ENCODE measurements around the gene SERPINB6. TPM values are rescaled to one million over a fixed set of nuclear protein-coding genes. Genes with fewer than 3 reads are reported as not detected.
"Not testable (repeated sequence)": the region's sequence is repeated elsewhere in the genome, so short reads cannot be mapped to it uniquely, and the experiment has no call there.

SERPINB6 gene
- total RNA-seq, 1 donor from 2014 or later = 14.0 TPM

- no peak for DNase-seq
- H3K9me3 Mint-ChIP-seq (ENCODE audit: unreplicated experiment) = peaks cover 21% of the 10 kb centered on the region
- peaks cover 47% of the 10 kb centered on the region for H3K36me3 Mint-ChIP-seq (ENCODE audit: unreplicated experiment)
- no peak overlapping the region for H3K27ac Mint-ChIP-seq (ENCODE audit: unreplicated experiment)
- no peak overlapping the region for H3K4me3 Mint-ChIP-seq (ENCODE audit: unreplicated experiment)
- TF ChIP-seq, protein P1, sequence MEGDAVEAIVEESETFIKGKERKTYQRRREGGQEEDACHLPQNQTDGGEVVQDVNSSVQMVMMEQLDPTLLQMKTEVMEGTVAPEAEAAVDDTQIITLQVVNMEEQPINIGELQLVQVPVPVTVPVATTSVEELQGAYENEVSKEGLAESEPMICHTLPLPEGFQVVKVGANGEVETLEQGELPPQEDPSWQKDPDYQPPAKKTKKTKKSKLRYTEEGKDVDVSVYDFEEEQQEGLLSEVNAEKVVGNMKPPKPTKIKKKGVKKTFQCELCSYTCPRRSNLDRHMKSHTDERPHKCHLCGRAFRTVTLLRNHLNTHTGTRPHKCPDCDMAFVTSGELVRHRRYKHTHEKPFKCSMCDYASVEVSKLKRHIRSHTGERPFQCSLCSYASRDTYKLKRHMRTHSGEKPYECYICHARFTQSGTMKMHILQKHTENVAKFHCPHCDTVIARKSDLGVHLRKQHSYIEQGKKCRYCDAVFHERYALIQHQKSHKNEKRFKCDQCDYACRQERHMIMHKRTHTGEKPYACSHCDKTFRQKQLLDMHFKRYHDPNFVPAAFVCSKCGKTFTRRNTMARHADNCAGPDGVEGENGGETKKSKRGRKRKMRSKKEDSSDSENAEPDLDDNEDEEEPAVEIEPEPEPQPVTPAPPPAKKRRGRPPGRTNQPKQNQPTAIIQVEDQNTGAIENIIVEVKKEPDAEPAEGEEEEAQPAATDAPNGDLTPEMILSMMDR (IDR thresholded peaks at IDR 0.05; ENCODE audit: partially characterized antibody, unreplicated experiment) = no peak
- H3K27me3 Mint-ChIP-seq (ENCODE audit: unreplicated experiment) = peaks cover 5% of the 10 kb centered on the region
- H3K4me1 Mint-ChIP-seq (ENCODE audit: low read depth, unreplicated experiment) = peaks cover 7% of the 10 kb centered on the region
These were observed 40.2 kb upstream of the SERPINB6 start for GRCh38 chr6:3011592-3011991.

DNA sequence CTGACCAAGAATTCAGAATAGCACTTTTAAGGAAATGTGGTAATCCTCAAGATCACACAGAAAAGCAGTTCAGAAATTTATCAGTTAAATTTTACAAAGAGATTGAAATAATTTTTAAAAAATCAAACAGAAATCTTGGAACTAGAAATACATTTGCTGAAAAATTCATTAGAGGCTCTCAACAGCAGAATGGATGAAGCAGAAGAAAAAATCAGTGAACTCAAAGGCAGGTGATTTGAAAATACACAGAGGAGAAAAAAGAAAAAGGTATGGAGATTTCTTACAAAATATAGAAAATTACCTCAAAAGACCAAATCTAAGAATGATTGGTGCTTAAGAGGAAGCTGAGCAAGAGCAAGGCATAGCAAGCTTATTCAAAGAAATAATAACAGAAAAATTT is 39.8 kb upstream of the SERPINB6 start:
- Mint-ChIP-seq H3K36me3 (ENCODE audit: unreplicated experiment) (peaks cover 48% of the 10 kb centered on the region), H3K9me3 (ENCODE audit: unreplicated experiment) (peaks cover 21% of the 10 kb centered on the region), H3K4me1 (ENCODE audit: low read depth, unreplicated experiment) (peaks cover 7% of the 10 kb centered on the region), H3K4me3 (ENCODE audit: unreplicated experiment) (no peak overlapping the region), H3K27me3 (ENCODE audit: unreplicated experiment) (peaks cover 5% of the 10 kb centered on the region), H3K27ac (ENCODE audit: unreplicated experiment) (no peak overlapping the region)
- DNase-seq = no peak
- TF ChIP-seq, protein P1 (IDR thresholded peaks at IDR 0.05; ENCODE audit: partially characterized antibody, unreplicated experiment) = no peak

GRCh38 chr6:3009930-3010329 is 38.6 kb upstream of the SERPINB6 start:
- no peak overlapping the region for H3K27ac Mint-ChIP-seq (ENCODE audit: unreplicated experiment)
- peaks cover 7% of the 10 kb centered on the region for H3K4me1 Mint-ChIP-seq (ENCODE audit: low read depth, unreplicated experiment)
- DNase-seq = no peak
- TF ChIP-seq, protein P1 (IDR thresholded peaks at IDR 0.05; ENCODE audit: partially characterized antibody, unreplicated experiment) = no peak
- peaks cover 44% of the 10 kb centered on the region for H3K36me3 Mint-ChIP-seq (ENCODE audit: unreplicated experiment)
- H3K27me3 Mint-ChIP-seq (ENCODE audit: unreplicated experiment) = peaks cover 1% of the 10 kb centered on the region
- H3K4me3 Mint-ChIP-seq (ENCODE audit: unreplicated experiment) = no peak overlapping the region
- peaks cover 16% of the 10 kb centered on the region for H3K9me3 Mint-ChIP-seq (ENCODE audit: unreplicated experiment)

DNA sequence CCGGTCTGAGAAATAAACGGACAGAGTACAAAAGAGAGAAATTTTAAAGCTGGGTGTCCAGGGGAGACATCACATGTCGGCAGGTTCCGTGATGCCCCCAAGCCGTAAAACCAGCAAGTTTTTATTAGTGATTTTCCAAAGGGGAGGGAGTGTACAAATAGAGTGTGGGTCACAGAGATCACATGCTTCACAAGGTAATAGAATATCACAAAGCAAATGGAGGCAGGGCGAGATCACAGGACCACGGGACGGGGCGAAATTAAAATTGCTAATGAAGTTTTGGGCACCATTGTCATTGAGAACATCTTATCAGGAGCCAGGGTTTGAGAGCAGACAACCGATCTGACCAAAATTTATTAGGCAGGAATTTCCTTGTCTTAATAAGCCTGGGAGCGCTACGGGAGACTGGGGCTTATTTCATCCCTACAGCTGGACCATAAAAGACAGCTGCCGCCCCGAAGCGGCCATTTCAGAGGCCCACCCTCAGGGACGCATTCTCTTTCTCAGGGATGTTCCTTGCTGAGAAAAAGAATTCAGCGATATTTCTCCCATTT is 37.4 kb upstream of the SERPINB6 start:
- not testable (repeated sequence) for H3K27me3 Mint-ChIP-seq (ENCODE audit: unreplicated experiment); H3K4me3 Mint-ChIP-seq (ENCODE audit: unreplicated experiment); DNase-seq; H3K4me1 Mint-ChIP-seq (ENCODE audit: low read depth, unreplicated experiment)
- H3K9me3 Mint-ChIP-seq (ENCODE audit: unreplicated experiment) = peaks cover 13% of the 10 kb centered on the region
- peaks cover 39% of the 10 kb centered on the region for H3K36me3 Mint-ChIP-seq (ENCODE audit: unreplicated experiment)
- H3K27ac Mint-ChIP-seq (ENCODE audit: unreplicated experiment) = peak overlapping the region; percentile 34

DNA sequence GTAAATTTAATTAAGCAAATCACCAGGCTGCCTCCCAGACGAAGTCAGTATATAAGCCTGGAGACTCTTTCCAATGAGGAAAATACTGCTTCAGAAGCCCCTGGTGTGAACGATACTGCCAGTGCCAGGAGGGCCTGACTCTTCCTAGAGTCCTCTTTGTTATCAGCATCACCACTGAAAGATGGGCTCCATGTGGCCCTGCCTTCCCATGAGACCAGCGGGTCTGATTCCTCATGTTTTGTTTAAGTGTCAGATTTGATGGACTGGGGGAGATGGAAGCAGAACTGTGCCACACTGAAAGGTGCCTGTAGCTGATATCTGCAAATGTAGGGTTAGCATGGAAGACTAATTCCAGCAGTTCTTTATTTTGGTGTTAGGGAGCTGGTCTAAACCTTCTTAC is 36.2 kb upstream of the SERPINB6 start:
- Mint-ChIP-seq H3K27ac (ENCODE audit: unreplicated experiment) (no peak overlapping the region), H3K36me3 (ENCODE audit: unreplicated experiment) (peaks cover 33% of the 10 kb centered on the region), H3K4me3 (ENCODE audit: unreplicated experiment) (no peak overlapping the region), H3K9me3 (ENCODE audit: unreplicated experiment) (peaks cover 10% of the 10 kb centered on the region), H3K4me1 (ENCODE audit: low read depth, unreplicated experiment) (peaks cover 7% of the 10 kb centered on the region), H3K27me3 (ENCODE audit: unreplicated experiment) (peaks cover 1% of the 10 kb centered on the region)
- DNase-seq = no peak
- TF ChIP-seq, protein P1 (IDR thresholded peaks at IDR 0.05; ENCODE audit: partially characterized antibody, unreplicated experiment) = no peak

Data from glutamatergic neuron (in vitro differentiated cells).